Ammon's horn (tissue), 1 donor: ENCODE measurements around the gene IGFN1.
"Not testable (repeated sequence)": the region's sequence is repeated elsewhere in the genome, so short reads cannot be mapped to it uniquely, and the experiment has no call there.

Source experiments
- DNase-seq: peaks from one replicate; pipeline ENCODE4 v3.0.0-alpha.2; 2016; ENCODE audit warnings: low spot score

The IGFN1 gene

DNA sequence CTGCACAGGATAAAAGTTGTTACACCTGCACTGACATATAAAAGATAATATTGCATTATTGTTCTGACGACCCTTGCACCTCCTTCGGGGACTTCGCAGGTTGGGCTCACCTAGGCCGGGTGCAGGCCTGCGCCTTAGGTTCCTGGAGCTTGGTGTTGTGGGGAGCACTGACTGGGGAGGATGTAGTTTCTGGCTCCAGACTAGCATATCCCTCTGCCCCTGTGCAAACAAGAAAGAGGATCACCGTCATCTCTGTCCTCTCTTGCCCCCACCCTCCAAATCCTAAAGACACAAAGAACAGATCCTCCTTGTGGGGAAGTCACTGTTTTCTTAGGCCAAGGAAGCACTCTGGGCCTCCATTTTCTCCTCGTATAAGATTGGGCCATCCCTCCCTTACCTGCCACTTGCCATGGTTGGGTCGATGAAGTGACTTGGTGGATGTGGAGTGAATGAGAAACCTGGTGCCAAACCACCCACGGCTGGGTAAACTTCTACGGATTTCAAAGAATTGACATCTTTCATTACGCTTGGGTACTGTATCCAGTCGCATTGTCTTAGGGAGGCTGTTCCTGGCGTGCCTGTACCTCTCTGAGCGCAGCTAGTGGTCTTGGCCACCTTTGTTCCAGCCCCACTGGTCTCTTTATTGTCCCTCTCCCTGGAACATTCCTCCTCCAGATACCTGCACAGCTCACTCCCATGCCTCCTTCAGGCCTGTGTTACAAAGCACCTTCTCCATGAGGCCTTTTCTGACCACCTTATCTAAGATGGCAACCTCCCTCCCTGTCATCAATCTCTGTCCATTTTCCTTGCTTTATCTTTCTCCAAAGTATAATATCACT is 58.3 kb downstream of the IGFN1 start:
- no peak for DNase-seq

GRCh38 chr1:201250326-201251011 is 59.8 kb downstream of the IGFN1 start:
- no peak for DNase-seq

DNA sequence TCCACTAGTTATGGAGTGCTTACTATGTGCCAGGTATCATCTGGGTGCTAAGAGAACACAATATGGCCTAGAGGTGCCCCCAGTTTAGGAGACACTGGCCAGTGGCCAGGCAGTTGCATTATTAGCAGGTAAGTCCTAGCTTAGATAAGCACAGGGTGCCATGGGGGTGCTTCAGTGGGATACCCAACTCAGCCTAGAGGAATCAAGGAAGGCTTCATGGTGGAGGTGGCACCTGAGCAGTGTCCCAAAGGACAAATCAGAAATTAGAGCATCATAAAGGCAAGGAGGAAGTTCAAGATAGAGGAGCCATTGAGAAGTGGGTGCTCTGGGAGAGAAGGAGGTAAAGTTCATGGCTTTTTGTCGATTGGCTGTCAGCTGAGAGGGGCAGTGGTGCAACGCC is 60.8 kb downstream of the IGFN1 start:
- DNase-seq, result no peak

GRCh38 chr1:201251851-201252430 is 61.3 kb downstream of the IGFN1 start:
- DNase-seq, result no peak

GRCh38 chr1:201252944-201253371 is 62.3 kb downstream of the IGFN1 start:
- no peak for DNase-seq

- no peak for DNase-seq
Measured at GRCh38 chr1:201253411-201253810, 62.8 kb downstream of the IGFN1 start.

DNA sequence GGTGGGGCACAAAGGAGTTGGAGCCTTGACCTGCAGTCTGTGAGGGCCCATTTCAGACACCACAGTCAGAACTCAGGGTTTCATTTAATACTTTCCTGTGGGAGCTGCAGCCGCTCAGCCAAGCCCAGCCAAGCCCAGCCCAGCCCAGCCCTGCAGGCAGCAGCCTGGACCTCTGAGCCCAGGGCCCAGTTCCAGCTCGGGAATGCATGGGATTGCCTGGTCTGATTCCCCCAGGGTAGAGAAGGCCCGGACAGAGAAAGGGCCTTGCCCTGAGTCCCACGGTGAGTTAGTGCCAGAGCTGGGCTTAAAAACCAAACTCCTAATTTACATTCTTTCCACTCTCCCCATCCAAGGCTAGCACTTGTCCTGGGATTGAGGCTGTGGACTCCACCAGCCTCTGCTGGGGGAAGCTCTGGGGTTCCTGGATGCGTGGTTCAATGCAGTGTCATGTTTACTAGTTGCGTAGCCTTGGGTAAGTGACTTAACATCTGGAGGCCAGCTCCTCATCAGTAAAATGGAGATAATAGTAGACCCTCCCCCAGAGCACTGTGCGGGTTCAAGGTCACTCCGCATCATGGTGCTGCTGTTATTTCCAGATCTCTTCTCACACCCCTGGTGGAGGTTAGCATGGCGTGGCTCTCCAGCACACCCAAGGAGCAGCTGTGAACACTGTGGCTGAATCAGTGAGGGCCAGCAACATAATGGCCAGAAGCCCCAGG is 63.4 kb downstream of the IGFN1 start:
- no peak for DNase-seq

DNA sequence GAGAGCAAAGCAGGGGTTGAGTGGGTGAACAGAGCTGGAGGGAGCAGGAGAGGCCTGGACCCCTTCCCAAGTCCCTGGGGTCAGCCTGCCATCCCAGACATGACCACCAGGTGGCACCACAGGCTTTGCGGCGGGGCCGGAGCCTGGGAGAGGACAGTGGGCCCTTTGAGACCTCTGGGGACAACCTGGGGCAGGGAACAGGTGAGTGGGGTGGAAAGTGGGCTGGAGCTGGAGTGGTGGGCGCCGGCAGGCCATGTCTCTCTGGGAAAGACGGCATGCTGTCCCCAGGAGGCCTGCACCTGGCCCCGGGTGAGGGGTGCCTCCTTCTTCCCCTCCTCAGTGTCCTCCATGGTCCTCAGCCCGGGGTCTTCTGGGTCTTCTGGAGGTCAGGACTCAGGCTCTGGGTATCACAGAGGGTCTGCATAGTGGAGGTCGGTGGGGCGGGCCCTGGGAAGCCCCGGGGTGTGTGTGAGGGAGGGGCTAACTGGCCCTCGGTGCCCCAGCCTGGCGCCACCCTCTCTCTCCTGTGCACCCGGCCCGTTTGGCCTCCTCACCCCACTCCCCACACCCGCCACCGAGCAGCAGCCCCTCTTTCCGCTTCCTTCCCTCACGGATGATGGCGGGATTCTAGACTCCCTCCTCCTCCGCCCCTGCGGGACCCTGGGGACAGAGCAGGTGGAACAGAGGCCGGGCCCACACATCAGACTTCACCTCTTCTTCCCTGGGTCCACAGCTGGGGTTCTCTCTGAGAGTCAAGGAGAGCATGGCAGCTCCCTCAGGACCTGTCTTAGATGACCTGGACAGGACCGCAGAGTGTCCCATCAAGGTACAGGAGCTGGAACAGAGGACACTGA is 64.2 kb downstream of the IGFN1 start:
- DNase-seq, result peak; percentile 41

- DNase-seq, result no peak
Measured at GRCh38 chr1:201255479-201256362, 65.1 kb downstream of the IGFN1 start.

DNA sequence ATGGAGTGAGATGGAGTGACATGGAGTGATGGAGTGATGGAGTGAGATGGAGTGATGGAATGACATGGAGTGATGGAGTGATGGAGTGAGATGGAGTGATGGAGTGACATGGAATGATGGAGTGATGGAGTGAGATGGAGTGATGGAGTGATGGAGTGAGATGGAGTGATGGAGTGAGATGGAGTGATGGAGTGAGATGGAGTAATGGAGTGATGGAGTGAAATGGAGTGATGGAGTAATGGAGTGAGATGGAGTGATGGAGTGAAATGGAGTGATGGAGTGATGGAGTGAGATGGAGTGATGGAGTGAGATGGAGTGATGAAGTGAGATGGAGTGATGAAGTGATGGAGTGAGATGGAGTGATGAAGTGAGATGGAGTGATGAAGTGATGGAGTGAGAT is 67.5 kb downstream of the IGFN1 start:
- DNase-seq, result not testable (repeated sequence)

GRCh38 chr1:201258763-201259230 is 68.2 kb downstream of the IGFN1 start:
- DNase-seq, result peak; percentile 0

GRCh38 chr1:201259476-201260235 is 69.0 kb downstream of the IGFN1 start:
- DNase-seq, result peak; percentile 2

DNA sequence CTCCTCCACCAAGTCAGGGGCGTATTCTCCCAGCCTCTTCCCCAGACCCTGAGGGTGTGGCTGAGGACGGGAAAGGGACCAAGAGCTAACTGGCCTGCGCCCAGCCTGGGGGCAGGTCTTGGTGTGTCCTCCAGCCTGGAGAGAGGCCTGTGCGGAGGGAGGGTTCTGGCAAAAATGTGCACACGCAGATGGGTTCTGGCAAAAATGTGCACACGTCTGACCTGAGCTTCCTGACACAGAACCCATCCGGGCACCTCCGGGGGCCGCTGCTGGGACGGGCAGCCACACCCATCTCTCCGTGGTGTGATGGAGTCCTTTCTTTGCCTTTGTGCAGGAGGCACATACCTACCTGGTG is 69.6 kb downstream of the IGFN1 start:
- peak; percentile 0 for DNase-seq

DNA sequence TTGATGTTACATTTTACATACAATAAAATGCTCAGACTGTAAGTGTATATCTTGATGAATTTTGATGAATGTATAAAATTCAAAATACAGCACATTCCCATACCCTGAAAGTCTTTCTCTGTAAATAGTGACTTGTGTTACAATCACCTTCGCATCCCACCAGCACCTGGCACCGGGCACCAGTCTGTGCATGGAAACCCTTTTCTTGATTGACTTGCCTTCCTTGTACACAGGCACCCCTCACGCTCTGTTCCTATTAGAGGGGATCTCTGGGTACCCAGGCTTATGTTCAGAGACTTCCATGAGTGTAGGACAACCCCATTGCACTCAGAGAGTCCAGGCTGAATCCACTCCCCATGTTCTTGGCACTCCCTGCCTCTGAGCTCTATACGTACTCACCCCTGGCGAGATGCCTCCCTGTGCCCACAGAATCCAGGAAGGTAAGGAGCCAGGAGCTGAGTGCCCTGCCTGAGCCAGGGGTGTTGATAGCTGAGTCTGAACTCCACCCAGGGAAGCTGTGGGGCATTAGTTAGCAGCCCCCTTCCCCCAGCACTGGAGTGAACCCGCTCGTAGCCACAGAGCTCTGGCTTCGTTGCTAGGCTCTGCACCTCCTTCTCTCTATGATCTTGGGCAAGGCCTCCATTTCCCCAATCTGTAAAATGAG is 70.2 kb downstream of the IGFN1 start:
- DNase-seq, result peak; percentile 1

GRCh38 chr1:201261771-201262547 is 71.3 kb downstream of the IGFN1 start:
- peak; percentile 0 for DNase-seq

DNA sequence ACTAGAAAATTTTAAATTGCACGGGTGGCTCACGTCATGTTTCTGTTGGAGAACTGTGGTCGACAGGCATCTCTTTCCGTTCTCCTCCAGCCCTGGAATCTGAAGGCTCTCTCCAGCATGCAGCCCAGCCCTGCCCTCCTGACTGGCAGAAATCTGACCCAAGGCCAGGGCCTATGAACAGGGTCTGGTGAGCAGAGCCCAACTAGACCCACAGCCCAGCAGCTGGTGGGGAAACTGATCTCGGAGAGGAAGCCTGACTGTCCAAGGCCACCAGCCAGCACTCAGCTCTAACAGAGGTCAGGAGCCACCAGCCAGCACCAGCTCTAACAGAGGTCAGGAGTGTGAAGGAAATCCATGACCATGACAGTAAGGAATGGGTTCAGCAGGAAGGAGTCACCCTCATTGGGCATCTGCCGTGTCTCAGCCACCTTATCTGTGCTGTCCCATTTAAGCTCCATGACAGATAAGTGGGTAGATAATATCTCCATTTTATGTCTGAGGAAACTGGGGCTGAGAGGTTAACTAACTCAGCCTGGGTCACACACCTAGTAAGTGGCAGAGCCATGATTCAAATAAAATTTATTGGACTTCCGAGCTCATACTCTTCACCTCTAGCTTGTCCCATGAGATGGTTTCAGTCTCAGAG is 72.5 kb downstream of the IGFN1 start:
- peak; percentile 1 for DNase-seq

- peak; percentile 0 for DNase-seq
Measured at GRCh38 chr1:201264072-201264471, 73.4 kb downstream of the IGFN1 start.

DNA sequence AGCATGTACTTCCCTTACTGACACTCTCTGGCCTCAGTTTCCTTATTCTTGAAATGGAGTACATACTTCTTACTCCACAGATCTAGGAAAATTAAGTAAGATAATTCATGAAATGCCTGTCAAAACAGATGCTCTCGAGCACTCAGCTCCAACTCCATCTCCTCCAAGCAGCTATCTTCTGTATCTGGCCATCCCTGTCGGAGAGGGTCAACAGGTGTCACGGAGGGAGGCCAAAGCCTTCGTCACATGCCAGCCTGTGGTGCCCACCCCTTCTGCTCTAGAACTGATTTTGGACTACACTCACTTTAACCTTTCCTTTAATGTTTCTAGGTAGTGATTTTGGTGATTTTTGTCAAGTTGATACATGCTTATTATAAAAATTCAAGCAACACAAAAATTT is 73.9 kb downstream of the IGFN1 start:
- peak; percentile 0 for DNase-seq
